Measurements from ENCODE around the gene RAMP3.

The RAMP3 gene

GRCh38 chr7:45140827-45141226, 16.8 kb upstream of the RAMP3 start:
- no peak for DNase-seq (ENCODE audit: extremely low read depth, low read depth)
- no peak for TF ChIP-seq CTCF (IDR thresholded peaks at IDR 0.05; ENCODE audit: low read depth, low read length, missing control alignments)
- no peak overlapping the region for H3K4me3 ChIP-seq (replicated peaks; ENCODE audit: low read depth, low read length)

- DNase-seq (ENCODE audit: extremely low read depth, low read depth), result no peak
- H3K4me3 ChIP-seq (replicated peaks; ENCODE audit: low read depth, low read length), result no peak overlapping the region
- TF ChIP-seq CTCF (IDR thresholded peaks at IDR 0.05; ENCODE audit: low read depth, low read length, missing control alignments), result no peak
Measured at GRCh38 chr7:45143616-45144015, 14.0 kb upstream of the RAMP3 start.

GRCh38 chr7:45145881-45146280, 11.7 kb upstream of the RAMP3 start:
- DNase-seq (ENCODE audit: extremely low read depth, low read depth), result no peak
- no peak for TF ChIP-seq CTCF (IDR thresholded peaks at IDR 0.05; ENCODE audit: low read depth, low read length, missing control alignments)

GRCh38 chr7:45146531-45147379, 10.8 kb upstream of the RAMP3 start:
- H3K4me3 ChIP-seq (replicated peaks; ENCODE audit: low read depth, low read length), result no peak overlapping the region
- TF ChIP-seq CTCF (IDR thresholded peaks at IDR 0.05; ENCODE audit: low read depth, low read length, missing control alignments), result no peak
- DNase-seq (ENCODE audit: extremely low read depth, low read depth), result no peak

More at GRCh38 chr7:45145881-45146280, 11.7 kb upstream of the RAMP3 start:
- no peak overlapping the region for H3K4me3 ChIP-seq (replicated peaks; ENCODE audit: low read depth, low read length)

- no peak for TF ChIP-seq CTCF (IDR thresholded peaks at IDR 0.05; ENCODE audit: low read depth, low read length, missing control alignments)
Measured at GRCh38 chr7:45147858-45148652, 9.5 kb upstream of the RAMP3 start.

GRCh38 chr7:45148653-45148973, 9.0 kb upstream of the RAMP3 start:
- no peak for DNase-seq (ENCODE audit: extremely low read depth, low read depth)
- H3K4me3 ChIP-seq (replicated peaks; ENCODE audit: low read depth, low read length), result no peak overlapping the region
- no peak for TF ChIP-seq CTCF (IDR thresholded peaks at IDR 0.05; ENCODE audit: low read depth, low read length, missing control alignments)

More at GRCh38 chr7:45147858-45148652, 9.5 kb upstream of the RAMP3 start:
- DNase-seq (ENCODE audit: extremely low read depth, low read depth), result no peak
- no peak overlapping the region for H3K4me3 ChIP-seq (replicated peaks; ENCODE audit: low read depth, low read length)
